GM19023 (cell line): ENCODE data around the gene CSRNP3.

ENCODE experiments used
- ATAC-seq: cut with Tn5 transposase; IDR thresholded peaks from one replicate; pipeline ENCODE4 v1.9.1; 2021; ENCODE audit warnings: mild to moderate bottlenecking, moderate library complexity; ENCODE audit not compliant: unreplicated experiment

The CSRNP3 gene, protein sequence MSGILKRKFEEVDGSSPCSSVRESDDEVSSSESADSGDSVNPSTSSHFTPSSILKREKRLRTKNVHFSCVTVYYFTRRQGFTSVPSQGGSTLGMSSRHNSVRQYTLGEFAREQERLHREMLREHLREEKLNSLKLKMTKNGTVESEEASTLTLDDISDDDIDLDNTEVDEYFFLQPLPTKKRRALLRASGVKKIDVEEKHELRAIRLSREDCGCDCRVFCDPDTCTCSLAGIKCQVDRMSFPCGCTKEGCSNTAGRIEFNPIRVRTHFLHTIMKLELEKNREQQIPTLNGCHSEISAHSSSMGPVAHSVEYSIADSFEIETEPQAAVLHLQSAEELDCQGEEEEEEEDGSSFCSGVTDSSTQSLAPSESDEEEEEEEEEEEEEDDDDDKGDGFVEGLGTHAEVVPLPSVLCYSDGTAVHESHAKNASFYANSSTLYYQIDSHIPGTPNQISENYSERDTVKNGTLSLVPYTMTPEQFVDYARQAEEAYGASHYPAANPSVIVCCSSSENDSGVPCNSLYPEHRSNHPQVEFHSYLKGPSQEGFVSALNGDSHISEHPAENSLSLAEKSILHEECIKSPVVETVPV

DNA sequence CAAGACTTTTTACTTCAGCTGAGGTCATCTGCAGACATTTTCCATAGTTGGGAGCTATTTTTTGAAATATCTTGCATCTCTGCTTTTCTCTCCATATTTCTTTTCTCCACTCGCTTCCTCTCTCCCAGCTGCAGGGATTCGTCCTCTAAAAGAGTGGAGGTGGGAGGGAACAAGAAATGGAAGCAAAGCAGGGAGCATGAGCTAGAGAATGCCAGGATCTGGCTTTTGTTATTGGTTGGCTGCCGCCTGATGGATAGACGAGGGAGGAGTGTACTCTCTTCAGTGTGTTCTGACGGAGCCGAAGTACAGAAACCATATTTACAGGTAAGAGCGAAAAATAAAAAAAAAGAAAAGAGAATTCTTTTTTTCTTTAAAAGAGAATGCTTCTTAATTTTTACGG lies at the start of gene CSRNP3:
Gene CSRNP3, plus strand, starts transcription at position 282 of the 400 bp plus-strand sequence. CDS start 125,368 bp downstream, outside the sequence.
- no peak for ATAC-seq

DNA sequence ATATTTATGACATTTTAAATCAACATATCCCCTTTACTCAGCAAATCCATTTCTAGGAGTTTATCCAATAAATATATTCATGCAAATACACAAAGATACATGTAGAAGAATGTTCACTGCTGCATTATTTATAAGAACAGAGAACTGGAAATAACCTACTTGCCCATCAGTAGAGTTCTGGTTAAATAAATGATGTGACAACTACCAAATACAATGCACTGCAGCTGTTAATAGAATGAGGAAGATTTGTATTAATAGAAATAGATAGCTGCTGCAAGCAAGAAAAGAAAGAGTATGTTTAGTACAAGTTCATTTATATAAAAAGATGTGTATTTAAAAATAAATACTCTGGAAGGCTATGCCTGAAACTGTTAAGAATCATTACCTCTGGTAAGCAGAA lies 49.3 kb upstream of the CSRNP3 start:
- no peak for ATAC-seq

DNA sequence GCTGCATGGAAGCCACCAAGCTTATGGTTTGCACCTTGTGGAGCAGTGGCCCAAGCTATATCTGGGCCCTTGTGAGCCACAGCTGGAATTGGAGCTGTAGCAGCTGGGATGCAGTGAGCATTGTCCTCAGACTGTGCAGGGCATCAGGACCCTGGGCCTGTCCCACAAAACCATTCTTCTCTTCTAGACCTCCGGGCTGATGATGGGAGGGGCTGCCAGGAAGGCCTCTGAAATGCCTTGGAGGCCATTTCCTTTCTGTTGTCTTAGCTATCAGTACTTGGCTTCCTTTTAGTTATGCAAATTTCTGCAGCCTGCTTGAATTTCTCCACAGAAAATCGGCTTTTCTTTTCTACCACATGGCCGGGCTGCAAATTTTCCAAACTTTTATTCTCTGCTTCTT lies 46.4 kb upstream of the CSRNP3 start:
- ATAC-seq: no peak

DNA sequence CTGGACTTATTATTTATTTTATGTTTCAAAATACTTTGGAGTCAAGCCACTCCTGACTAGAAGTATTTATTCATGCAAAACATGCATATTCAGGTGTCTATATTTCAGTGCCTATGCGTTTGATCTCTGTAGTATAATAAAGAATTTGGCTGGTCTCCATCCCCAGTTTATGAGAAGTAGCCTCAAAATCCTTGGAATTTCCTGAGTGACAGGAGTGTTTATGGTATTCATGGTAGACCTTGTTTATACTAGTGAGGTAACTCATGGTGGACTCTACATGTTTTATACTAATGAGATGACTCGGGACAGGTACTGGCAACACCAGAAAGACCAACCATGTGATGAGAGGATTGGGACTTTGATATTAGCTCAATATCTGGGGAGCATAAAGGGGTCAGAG lies 43.9 kb upstream of the CSRNP3 start:
- ATAC-seq: no peak

DNA sequence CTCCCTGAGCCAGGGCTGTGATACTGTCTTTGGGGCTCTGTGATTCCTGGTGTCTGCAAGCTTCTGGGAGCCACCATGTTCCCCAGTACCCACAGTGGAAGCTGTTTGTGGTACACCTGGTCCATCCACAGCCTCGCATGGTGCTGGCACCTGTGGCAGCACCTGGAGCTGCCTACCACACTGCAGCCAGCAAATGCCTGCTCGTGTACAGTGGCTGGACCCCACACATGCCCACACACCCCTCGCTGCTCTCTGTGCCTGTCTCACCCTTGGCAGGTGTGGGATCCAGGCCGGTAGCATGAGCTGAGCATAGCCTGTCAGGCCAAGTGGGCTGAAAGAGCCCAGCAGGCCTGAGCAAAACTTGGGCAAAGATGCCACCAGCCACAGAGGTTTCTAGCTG lies 41.8 kb upstream of the CSRNP3 start:
- ATAC-seq: no peak

DNA sequence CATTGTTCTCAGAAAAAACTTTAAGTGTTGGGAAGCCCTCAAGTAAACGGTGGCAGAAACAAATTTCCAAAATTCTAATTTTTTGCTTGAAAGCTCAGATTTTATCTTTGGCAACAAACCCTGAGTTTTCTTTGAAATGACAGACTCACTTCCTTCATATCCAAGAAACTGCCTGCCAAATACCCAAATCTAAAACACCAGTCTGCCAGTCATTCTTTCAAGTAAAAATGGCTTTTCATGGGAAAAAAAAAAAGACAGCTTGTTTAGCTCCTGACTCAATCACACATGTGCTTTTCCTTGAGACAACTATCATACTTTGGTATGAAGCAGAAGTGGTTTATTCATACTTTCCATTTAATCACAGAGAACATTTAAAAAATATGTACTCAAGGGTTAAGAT lies 40.6 kb upstream of the CSRNP3 start:
- ATAC-seq: no peak

DNA sequence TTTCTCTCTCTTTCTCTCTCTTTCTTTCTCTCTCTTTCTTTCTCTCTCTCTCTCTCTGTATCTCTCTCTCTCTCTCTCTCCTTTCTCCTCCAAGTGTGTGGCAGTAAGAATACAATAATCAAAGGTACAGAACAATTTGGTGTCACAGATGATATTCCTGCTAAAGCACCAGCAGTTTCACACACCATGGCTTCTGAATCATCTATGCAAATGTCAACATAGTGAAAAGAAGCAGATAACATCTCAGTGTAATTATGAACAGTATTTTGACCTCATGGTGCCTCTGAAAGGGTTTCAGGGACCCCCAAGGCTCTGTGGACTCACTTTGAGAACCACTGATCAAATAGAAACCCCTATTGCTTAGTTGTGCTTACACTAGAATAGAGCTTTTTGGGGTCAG lies 38.5 kb upstream of the CSRNP3 start:
- no peak for ATAC-seq

DNA sequence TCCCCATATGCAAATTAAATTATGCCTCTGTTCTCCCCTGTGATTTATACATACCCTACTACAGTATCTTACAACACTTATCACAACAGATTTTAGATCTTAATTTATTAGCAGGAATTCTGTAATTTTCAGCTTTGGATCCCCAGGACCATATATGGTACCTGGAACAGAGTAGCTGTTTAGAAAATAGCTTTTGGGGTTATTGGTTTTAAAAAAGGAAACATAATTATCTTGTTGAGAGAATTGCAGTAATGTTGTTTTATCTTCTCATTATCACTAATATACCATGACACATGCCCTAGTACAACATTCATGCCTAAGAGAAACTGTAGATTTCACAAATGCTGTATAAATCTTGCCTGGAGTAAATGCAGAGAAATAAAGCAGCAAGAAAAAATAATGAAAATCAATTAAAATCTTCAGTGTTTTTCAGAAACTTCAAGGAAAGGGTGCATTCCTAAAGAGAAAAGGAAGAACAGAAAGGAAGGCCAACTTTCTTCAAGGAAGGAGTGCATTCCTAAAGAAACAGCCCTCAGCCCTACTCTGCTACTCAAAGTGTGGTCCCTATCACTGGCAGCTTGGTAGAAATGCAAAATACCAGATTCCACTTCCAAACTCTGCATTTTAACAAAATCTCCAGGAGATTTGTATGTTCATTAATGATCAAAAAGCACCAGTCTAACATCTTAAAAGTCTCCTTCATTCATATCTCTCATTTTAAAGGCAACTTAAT lies 37.1 kb upstream of the CSRNP3 start:
- no peak for ATAC-seq

DNA sequence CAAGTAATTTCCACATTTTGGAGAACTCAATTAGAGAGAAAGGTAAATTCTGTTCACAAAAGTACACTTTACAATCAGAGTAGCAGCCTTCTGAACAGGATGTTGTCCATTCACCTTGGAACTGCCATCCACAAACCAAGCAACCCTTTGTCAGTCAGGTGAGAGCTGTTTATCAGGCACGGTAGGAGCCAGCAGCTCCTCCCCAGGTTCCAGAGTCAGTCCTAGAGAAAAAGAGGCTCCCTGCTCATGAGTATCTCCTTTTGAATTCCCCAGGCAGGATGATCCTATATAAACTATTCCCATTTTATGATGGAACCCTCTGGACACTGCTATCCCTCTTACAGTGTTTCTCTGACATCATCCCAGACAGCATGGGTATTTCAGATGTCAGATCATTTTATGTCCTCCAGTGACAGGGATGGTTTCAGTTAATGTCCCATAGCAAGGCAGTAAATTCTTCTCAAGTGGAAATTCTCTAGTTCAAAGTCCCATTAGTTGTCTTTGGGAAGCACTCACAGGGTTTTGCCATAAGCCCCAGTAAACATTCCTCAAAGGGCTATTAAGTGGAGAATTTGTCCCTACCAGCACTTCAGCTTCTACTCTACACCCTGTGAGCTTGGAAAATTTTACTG lies 34.5 kb upstream of the CSRNP3 start:
- no peak for ATAC-seq

DNA sequence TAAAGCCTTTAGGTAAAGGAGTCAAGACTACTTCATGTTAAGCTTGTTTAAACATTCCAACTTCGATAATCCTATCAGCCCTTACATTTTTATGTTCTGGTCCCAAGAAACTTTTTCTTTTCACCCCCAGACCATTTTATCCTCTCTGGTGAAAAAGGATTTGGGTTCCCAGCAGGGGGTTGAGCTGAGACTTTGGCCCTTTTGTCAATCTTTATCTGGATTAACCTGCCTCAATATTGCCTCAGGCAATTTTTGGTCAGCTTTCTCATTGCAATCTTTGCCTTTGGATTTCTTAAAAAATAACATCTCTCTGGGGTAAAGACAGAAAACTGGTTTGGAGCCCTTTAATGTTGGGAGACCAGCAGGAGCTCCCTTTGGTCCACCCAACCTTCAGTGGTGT lies 33.9 kb upstream of the CSRNP3 start:
- no peak for ATAC-seq

DNA sequence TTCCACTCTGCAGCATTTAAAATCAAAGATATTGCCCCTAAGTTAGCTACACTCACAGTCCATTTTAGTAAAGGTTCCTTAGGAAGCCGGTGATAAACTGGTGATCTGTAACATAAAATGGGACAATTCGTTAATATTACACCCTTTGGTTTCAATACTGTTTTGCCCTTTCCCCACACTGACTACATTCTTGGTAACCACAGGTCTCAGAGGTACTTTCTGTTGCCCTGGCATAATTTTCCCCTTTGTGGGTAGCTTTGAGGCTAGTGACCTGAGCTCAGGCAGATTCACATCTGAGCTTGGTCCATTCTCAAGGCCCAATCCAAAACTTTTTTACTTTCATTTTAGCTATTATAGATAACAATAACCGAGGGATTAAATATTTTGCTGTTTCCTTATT lies 32.9 kb upstream of the CSRNP3 start:
- no peak for ATAC-seq

DNA sequence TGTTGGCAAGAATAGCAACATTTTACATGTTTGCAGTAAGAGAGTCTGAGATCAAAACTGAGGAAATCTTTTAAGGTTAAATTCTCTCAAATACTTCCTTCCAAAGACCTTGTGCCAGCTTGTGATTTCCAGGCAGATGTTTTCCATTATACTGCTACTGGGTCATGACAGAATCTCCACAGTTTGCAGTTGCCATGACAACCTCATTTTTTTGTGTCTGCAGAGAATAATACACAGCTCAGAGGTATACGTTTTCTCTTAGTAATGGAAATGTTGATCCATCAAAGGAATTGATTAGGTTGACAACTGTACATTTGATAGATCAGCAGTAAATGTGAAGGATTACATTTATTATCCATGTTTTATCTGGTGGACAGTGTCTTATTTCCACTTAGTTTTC lies 29.1 kb upstream of the CSRNP3 start:
- ATAC-seq: no peak

DNA sequence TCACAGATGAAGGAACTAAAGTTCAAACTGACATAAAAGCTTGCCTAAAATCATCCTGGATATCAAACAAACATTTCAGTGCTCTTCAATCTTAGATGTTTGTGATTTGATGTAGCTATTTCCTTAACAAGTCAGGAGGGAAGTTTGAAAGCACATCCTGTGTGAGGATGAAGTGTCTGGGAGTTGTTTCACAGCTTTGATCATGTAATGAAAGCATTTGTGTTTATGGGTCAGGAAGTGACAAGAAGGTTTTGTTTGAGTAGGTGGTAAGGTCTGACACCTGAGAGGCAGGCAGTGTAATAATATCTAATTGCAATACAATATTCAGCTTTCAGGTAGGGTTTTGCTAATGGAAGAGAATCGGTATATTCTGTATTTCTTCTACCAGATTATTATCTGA lies 26.0 kb upstream of the CSRNP3 start:
- ATAC-seq: no peak

DNA sequence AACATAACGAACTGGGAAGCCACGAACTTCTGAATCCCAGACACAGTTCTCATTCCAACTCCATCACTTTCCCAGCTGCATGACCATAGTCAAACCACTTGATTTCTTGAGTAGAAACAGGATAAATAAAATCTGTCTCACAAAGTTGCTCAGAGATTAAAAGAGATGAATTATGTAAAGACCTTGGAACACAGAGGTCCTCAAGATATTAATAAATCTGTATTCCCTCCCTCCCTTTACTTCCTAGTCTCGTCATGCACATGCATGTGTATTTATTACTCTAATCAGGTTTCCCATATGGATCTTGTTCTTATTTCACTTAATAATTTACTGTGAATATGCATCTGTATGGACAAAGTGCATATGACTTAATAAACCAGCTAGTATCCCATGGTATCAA lies 21.1 kb upstream of the CSRNP3 start:
- ATAC-seq: no peak

DNA sequence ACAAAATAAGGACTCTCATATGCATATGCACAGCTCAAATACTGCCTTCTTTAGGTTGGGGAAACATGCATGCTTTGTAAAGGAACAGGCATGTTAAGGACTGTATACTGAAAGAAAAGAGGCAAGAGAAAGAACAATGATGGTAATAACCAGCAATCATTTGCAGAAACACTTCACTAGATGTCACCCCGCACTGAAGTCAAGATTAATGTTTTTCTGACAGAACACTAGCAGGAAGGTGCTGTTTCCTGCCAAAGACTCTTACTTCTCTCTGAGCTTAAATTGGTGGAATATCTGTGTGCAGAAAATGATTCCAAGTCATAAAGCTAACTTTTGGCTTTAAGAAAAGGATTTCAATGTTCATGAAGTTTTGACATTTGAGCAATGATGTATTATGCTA lies 19.3 kb upstream of the CSRNP3 start:
- no peak for ATAC-seq

DNA sequence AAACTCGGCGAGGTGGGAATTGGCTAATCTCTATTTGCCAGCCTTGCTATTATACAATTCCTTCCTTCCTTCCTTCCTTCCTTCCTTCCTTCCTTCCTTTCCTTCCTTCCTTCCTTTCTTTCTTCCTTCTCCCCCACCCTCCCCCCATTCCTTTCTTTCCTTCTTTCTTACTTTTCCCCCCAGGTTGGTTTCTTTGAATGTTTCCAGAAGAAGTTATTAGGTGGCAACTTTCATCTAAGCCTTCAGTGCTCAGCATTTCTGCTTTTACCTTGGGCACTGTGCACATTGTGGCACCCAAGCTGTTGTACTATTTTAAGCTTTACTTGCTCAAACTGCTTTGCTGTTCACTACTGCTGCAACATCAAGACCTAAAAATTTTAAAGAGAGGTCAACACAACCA lies 17.2 kb upstream of the CSRNP3 start:
- ATAC-seq: no peak

DNA sequence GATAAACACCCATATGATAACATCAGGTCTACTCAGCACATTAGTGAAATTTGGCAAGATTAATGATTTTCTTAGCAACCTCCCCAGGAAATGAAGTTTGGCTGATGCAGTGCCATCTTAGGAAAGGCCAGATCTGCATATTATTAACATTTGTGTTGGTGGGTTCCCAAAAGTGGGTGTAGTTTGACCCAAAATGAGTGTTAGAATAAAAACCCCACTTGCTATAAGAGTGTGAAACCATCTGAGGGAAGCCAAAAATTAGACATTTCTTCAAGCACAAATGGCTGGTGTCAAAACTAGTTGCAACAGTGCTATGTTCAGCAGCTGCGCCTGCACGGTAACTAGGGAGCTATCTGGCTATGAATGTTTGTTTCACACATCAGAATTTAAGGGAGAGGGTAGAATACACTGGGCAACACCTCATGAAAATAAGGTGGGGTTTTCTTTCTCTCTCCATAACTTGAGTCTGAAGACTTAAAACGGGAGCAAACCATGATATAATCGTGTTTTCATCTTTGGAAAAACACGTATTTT lies 15.9 kb upstream of the CSRNP3 start:
- ATAC-seq: no peak

DNA sequence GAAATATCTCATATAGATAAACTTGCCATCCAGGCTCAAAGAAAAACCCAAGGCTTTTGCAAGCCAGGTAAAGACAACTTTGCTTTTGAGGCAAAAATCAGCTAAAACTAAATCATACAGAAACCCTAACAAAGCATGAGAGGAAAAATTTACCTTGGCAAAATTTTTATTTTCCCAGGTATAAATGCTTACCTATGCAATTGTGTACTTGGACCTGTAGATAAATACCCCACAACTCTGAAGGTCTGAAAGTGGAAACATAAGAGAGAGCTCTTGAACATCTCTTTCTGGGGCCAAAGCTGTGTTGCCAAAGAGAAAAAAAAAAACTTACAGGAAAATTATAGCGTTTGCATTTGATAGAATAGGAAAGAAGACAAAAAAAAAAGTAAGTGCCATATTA lies 14.6 kb upstream of the CSRNP3 start:
- no peak for ATAC-seq

DNA sequence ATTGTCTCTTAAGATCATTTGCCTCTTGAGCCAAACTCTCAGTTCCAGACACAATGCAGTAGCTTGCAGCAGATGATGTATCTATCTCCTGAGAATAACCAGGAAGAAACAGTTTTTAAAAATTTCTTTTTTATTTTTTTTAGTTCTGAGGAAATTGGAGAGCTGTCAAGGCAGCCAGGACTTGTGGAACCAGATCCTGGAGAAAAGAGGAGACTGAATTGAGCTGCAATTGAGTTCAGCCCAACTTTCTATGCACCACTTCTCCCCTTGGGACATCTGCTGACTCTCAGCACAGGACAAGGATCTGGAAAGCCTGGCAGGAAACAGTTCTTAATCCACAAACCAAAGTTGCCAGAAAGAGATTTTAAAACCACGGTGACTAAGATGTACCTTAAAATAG lies 13.5 kb upstream of the CSRNP3 start:
- ATAC-seq: no peak

DNA sequence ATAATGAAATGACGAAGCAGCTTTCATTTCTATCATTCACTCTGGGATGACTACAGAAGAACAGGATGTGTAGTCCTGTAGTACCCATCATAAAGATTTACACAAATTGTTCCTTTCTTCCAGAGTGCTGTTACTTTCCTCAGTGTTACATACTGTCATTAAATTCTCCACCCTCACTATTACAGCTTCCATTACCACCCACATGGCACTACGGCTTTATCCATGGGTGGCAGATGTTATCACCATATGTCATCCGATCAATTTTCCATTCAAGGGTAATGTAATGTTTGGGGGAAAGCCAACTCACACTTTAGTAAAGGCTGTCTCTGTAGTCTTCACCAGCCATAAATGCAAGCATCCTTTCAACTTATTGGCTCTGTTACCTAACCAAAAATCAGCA lies 7.1 kb upstream of the CSRNP3 start:
- ATAC-seq: no peak

DNA sequence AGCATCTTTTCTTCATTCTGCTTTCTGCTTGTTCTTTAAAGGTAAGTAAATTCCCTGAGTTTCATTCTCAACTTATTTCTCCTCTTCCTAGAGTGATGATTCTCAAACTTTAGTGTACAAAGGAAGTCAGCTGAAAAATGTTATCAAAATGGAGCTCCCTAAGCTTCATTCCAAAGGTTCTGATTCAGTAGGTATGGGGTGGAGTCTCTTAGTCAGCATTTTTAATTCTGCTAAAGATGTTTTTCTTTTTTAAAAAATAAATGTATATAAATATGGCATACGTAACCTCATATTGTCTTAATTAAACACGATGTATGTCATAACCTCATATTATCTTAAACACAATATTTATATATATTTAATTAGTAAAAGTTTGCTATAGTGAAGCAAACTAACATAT lies 3.1 kb upstream of the CSRNP3 start:
- no peak for ATAC-seq
